ENCODE measurements around the gene DDX20. TPM values are rescaled to one million over a fixed set of nuclear protein-coding genes. Genes with fewer than 3 reads are reported as not detected.

Gene DDX20
- total and polyA plus RNA-seq, 2 of the 8 experiments (the other 6 are each of a cell fraction or from before 2014, with no cell fraction given): 7.5 to 24.7 TPM

- TF ChIP-seq CTCF (IDR thresholded peaks at IDR 0.05; ENCODE audit: control extremely low read depth in 1 of 3, insufficient read depth in 1 of 3, low read depth in 1 of 3, low read length in 3 of 3): no peak
- no peak for TF ChIP-seq TBP (IDR thresholded peaks at IDR 0.05; ENCODE audit: low read depth, low read length)
- TF ChIP-seq SP1 (IDR thresholded peaks at IDR 0.05; ENCODE audit: low read depth, low read length): no peak
- no peak for TF ChIP-seq FOSL1 (IDR thresholded peaks at IDR 0.05; ENCODE audit: insufficient read depth, low read depth, low read length)
- no peak for TF ChIP-seq NANOG (IDR thresholded peaks at IDR 0.05; ENCODE audit: insufficient read depth, low read depth, low read length, poor library complexity, severe bottlenecking)
- TF ChIP-seq CBX5 (IDR thresholded peaks at IDR 0.05; ENCODE audit: low read depth, low read length): no peak
- TF ChIP-seq POLR2AphosphoS5 (IDR thresholded peaks at IDR 0.05; ENCODE audit: low read depth, low read length): no peak
- no peak for TF ChIP-seq SRF (IDR thresholded peaks at IDR 0.05; ENCODE audit: low read depth, low read length)
- TF ChIP-seq CREB1 (IDR thresholded peaks at IDR 0.05): no peak
- no peak for TF ChIP-seq TEAD4 (IDR thresholded peaks at IDR 0.05; ENCODE audit: low read depth, low read length)
Observed at GRCh38 chr1:111729946-111730681, 25.6 kb upstream of the DDX20 start (continued).
